Hematopoietic multipotent progenitor cell treated with erythropoietin and hydrocortisone succinate and interleukin-3 and kit ligand, for 8 days (in vitro differentiated cells): ENCODE data around the gene ZFAND6.
A peak's percentile ranks its signal among the peaks of the same experiment; 100 is the strongest.
"Not testable (repeated sequence)": the region's sequence is repeated elsewhere in the genome, so short reads cannot be mapped to it uniquely, and the experiment has no call there.

Source experiments
- DNase-seq: peaks from one replicate; pipeline ENCODE4 v3.0.0-alpha.2; 2015

ZFAND6 gene

GRCh38 chr15:80058851-80059785, at the start of gene ZFAND6:
TSS of gene ZFAND6 (plus strand) at chr15:80059676. CDS start at chr15:80120345, 60,669 bp downstream.
- DNase-seq: peak; percentile 95

- DNase-seq: peak; percentile 59
Measured at GRCh38 chr15:80010131-80010673, 49.3 kb upstream of the ZFAND6 start.

- not testable (repeated sequence) for DNase-seq
Measured at GRCh38 chr15:80011041-80011523, 48.4 kb upstream of the ZFAND6 start.

- no peak for DNase-seq
Measured at GRCh38 chr15:80011596-80011995, 47.9 kb upstream of the ZFAND6 start.

- no peak for DNase-seq
Measured at GRCh38 chr15:80012060-80012726, 47.3 kb upstream of the ZFAND6 start.

- DNase-seq: not testable (repeated sequence)
Measured at GRCh38 chr15:80014186-80014585, 45.3 kb upstream of the ZFAND6 start.

GRCh38 chr15:80015156-80015555, 44.3 kb upstream of the ZFAND6 start:
- DNase-seq: no peak

- DNase-seq: not testable (repeated sequence)
Measured at GRCh38 chr15:80016506-80016905, 43.0 kb upstream of the ZFAND6 start.

GRCh38 chr15:80017139-80017538, 42.3 kb upstream of the ZFAND6 start:
- not testable (repeated sequence) for DNase-seq

- no peak for DNase-seq
Measured at GRCh38 chr15:80019168-80019745, 40.2 kb upstream of the ZFAND6 start.

GRCh38 chr15:80020149-80020548, 39.3 kb upstream of the ZFAND6 start:
- DNase-seq: not testable (repeated sequence)

GRCh38 chr15:80020731-80021130, 38.7 kb upstream of the ZFAND6 start:
- DNase-seq: no peak

- DNase-seq: no peak
Measured at GRCh38 chr15:80026310-80026709, 33.2 kb upstream of the ZFAND6 start.

- no peak for DNase-seq
Measured at GRCh38 chr15:80026754-80027153, 32.7 kb upstream of the ZFAND6 start.

- DNase-seq: no peak
Measured at GRCh38 chr15:80028937-80029336, 30.5 kb upstream of the ZFAND6 start.

- no peak for DNase-seq
Measured at GRCh38 chr15:80031841-80032240, 27.6 kb upstream of the ZFAND6 start.

GRCh38 chr15:80034629-80035028, 24.8 kb upstream of the ZFAND6 start:
- DNase-seq: no peak

GRCh38 chr15:80036071-80036470, 23.4 kb upstream of the ZFAND6 start:
- DNase-seq: no peak

GRCh38 chr15:80041494-80042253, 17.8 kb upstream of the ZFAND6 start:
- no peak for DNase-seq

GRCh38 chr15:80042568-80042967, 16.9 kb upstream of the ZFAND6 start:
- DNase-seq: no peak

- not testable (repeated sequence) for DNase-seq
Measured at GRCh38 chr15:80045219-80045618, 14.3 kb upstream of the ZFAND6 start.

GRCh38 chr15:80049046-80049445, 10.4 kb upstream of the ZFAND6 start:
- DNase-seq: no peak
